Spleen (tissue), 11 donors: ENCODE results near the gene CCDC177. TPM values are rescaled to one million over a fixed set of nuclear protein-coding genes. Genes with fewer than 3 reads are reported as not detected.

Experiments
- DNase-seq: peaks from one replicate; pipeline ENCODE4 v3.0.0-alpha.2; 2020
- H3K27ac ChIP-seq, 8 donors: fragments of 200-600 bp; sonication (generic) in 7 of 8; 1 replicate in 4 of 8; 2 replicates in 4 of 8; pipeline versions ENCODE4 v1.5.0 to v1.8.0; 2016 to 2021; ENCODE audit warnings: inconsistent platforms in 4 of 8, mild to moderate bottlenecking in 4 of 8, moderate library complexity in 1 of 8
- H3K27me3 ChIP-seq, 7 donors: fragments of 200-600 bp; sonication (generic) in 6 of 7; replicated peaks in 1 of 7; 1 replicate in 4 of 7; 2 replicates in 3 of 7; pipeline versions ENCODE4 v1.5.0 to v1.8.0; 2016 to 2021; ENCODE audit warnings: inconsistent platforms in 3 of 7, mild to moderate bottlenecking in 1 of 7
- H3K36me3 ChIP-seq, 6 donors: fragments of 200-600 bp; sonication (generic) in 5 of 6; 1 replicate in 4 of 6; 2 replicates in 2 of 6; pipeline versions ENCODE4 v1.5.0 to v1.8.0; 2016 to 2021; ENCODE audit warnings: inconsistent platforms in 2 of 6
- H3K4me1 ChIP-seq, 6 donors: fragments of 200-600 bp; sonication (generic) in 5 of 6; 1 replicate in 3 of 6; 2 replicates in 3 of 6; pipeline versions ENCODE4 v1.5.0 to v1.8.0; 2016 to 2021; ENCODE audit warnings: inconsistent platforms in 3 of 6
- H3K4me3 ChIP-seq, 8 donors: fragments of 200-600 bp; sonication (generic) in 7 of 8; 1 replicate in 4 of 8; 2 replicates in 4 of 8; pipeline versions ENCODE4 v1.5.0 to v1.8.0; 2016 to 2021; ENCODE audit warnings: inconsistent platforms in 4 of 8, mild to moderate bottlenecking in 4 of 8, moderate library complexity in 2 of 8
- H3K9me3 ChIP-seq, 8 donors: fragments of 200-600 bp; sonication (generic) in 7 of 8; 1 replicate in 4 of 8; 2 replicates in 4 of 8; pipeline versions ENCODE4 v1.5.0 to v1.8.0; 2016 to 2021; ENCODE audit warnings: inconsistent platforms in 4 of 8
- POLR2A ChIP-seq, 3 donors: fragments of 450-650 bp; IDR thresholded peaks; one replicate each; pipeline ENCODE4 v1.5.1; 2017; ENCODE audit warnings: antibody characterized with exemption in 3 of 3, mild to moderate bottlenecking in 1 of 3
- POLR2AphosphoS5 ChIP-seq, 3 donors: sonication (generic); formaldehyde crosslinking; IDR thresholded peaks; one replicate each; pipeline ENCODE4 v1.5.1; 2017; ENCODE audit warnings: antibody characterized with exemption in 3 of 3
- WGBS, 5 donors: extraction: QIAGEN DNeasy Blood & Tissue Kit in 3 of 5; methylation state at CpG; one replicate each; pipeline versions ENCODE4 v1.1.5 to v1.1.7; 2013 to 2018; 5-methylcytosine and 5-hydroxymethylcytosine counted together
- intact Hi-C: fragments of 100-400 bp; cut with DNase I; formaldehyde crosslinking; loops from one replicate; pipeline ENCODE4 v1.15.0; 2023; ENCODE audit warnings: low total_unique reads
- polyA plus RNA-seq, 3 donors: library from polyadenylated mRNA; stranded (reverse); fragments of 200-250 nt; gene quantifications; one replicate each; pipeline ENCODE4 v1.2.1, GENCODE V29; 2013
- total RNA-seq, 7 donors: library from RNA; depleted of rRNA in 3 of 7; stranded (reverse); fragments of >200 nt in 3 of 7; fragmentation: NEBNext Ultra II Directional in 4 of 7; extraction: Animal tissue kit (Norgen Biotek cat#: 25700) in 4 of 7; gene quantifications; one replicate each; pipeline versions ENCODE4 v1.1.0 to v1.2.1, GENCODE V29; 2016 to 2021
- TF ChIP-seq, protein P1 (sequence below), 11 experiments: fragments of 200-600 bp in 7 of 11; fragments of 450-650 bp in 4 of 11; sonication (generic) in 4 of 11; IDR thresholded peaks in 8 of 11; conservative IDR thresholded peaks in 3 of 11; 1 replicate in 7 of 11; 2 replicates in 4 of 11; pipeline versions ENCODE4 v1.4.0 to v1.8.0; 2016 to 2021; ENCODE audit warnings: antibody characterized with exemption in 11 of 11, inconsistent platforms in 4 of 11, mild to moderate bottlenecking in 1 of 11
- donor health status: healthy with polysubstance abuse.
- donor health status: DM: no; HTN: no; CAD: no; lungs with moderate emphysema.
- donor health status: DM: no; HTN: no; CAD: no.
- donor health status: Bipolar disorder and iron deficiency.
- donor health status: healthy.
- donor health status: DM: no; HTN: no; CAD: no.
- donor health status: DM: yes; HTN: yes; CAD: no.

Gene CCDC177
- total and polyA plus RNA-seq, 10 donors = not detected

DNA sequence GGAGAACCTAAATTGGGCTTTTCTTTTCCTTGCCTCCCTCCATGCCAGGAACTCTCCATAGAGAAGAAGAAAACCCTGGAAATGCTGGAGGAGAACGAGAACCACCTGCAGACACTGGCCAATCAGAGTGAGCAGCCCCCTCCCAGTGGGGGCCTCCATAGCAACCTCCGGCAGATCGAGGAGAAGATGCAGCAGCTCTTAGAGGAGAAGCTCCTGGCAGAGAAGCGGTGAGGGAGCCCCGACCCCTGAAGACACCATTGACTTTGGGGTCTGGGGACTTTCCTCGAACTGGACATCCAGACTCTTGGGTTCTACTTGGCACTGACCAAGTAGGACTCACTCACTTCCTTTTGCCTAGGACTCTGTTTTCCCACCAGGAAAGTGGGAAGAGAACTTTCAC lies 48.8 kb downstream of the CCDC177 start:
- no peak overlapping the region for H3K4me3 ChIP-seq
- no peaks in the 10 kb centered on the region for H3K36me3 ChIP-seq
- intact Hi-C loops = no loop called here
- H3K27me3 ChIP-seq = peaks cover 0 to 13% (median 0%) of the 10 kb centered on the region in 7 donors
- H3K9me3 ChIP-seq = no peaks in the 10 kb centered on the region
- 75 to 87% (median 79%) methylated on average over 6 of the region's 6 CpGs for WGBS, 5 donors
- DNase-seq = no peak
- no peaks in the 10 kb centered on the region for H3K4me1 ChIP-seq
- no peak overlapping the region for H3K27ac ChIP-seq
- TF ChIP-seq POLR2A (IDR thresholded peaks at IDR 0.05) (no peak), POLR2AphosphoS5 (IDR thresholded peaks at IDR 0.05) (no peak)
- TF ChIP-seq, protein P1, sequence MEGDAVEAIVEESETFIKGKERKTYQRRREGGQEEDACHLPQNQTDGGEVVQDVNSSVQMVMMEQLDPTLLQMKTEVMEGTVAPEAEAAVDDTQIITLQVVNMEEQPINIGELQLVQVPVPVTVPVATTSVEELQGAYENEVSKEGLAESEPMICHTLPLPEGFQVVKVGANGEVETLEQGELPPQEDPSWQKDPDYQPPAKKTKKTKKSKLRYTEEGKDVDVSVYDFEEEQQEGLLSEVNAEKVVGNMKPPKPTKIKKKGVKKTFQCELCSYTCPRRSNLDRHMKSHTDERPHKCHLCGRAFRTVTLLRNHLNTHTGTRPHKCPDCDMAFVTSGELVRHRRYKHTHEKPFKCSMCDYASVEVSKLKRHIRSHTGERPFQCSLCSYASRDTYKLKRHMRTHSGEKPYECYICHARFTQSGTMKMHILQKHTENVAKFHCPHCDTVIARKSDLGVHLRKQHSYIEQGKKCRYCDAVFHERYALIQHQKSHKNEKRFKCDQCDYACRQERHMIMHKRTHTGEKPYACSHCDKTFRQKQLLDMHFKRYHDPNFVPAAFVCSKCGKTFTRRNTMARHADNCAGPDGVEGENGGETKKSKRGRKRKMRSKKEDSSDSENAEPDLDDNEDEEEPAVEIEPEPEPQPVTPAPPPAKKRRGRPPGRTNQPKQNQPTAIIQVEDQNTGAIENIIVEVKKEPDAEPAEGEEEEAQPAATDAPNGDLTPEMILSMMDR (IDR thresholded peaks at IDR 0.05 in 8 of 11, conservative IDR thresholded peaks at IDR 0.05 in 3 of 11) = no peak

DNA sequence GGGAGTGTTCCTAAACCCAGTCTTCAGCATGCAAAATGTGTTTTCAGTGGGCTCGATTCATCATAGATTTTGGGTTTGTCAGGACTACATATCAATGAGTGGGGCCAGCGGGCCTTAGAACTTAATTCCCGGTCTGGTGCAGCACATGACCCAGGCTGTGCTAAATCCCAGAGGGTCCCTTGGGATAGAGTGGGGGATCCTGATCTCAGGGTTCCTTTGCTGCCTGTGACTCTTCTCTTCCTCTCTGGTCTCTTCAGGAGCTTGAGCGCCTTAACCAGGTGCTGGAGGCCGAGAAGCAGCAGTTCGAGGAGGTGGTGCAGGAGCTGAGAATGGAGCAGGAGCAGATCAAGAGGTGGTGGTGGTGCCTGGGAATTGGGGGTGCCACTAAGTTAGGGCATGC lies 52.6 kb downstream of the CCDC177 start:
- intact Hi-C loops = no loop called here
- Histone ChIP-seq H3K36me3 (no peaks in the 10 kb centered on the region), H3K27ac (no peak overlapping the region), H3K4me1 (no peaks in the 10 kb centered on the region), H3K27me3 (peaks cover 0 to 20% (median 0%) of the 10 kb centered on the region in 7 donors), H3K9me3 (no peaks in the 10 kb centered on the region), H3K4me3 (no peak overlapping the region)
- 87 to 96% (median 94%) methylated on average over 6 of the region's 6 CpGs for WGBS, 5 donors
- TF ChIP-seq POLR2A (IDR thresholded peaks at IDR 0.05) (no peak), POLR2AphosphoS5 (IDR thresholded peaks at IDR 0.05) (no peak)
- TF ChIP-seq, protein P1 (IDR thresholded peaks at IDR 0.05 in 8 of 11, conservative IDR thresholded peaks at IDR 0.05 in 3 of 11) = no peak
- DNase-seq = no peak

Other genes starting within 250 kb of the CCDC177 start
- gene ERH, start 176.6 kb downstream of the CCDC177 start, total RNA-seq = 100 to 1,000 TPM in 4 of 7 donors, 10 to 100 TPM in 3; 53.5 to 133 (median 117) TPM
- 100 to 1,000 TPM; 123 to 182 (median 174) TPM for gene ERH, start 176.6 kb downstream of the CCDC177 start, polyA plus RNA-seq
- gene SLC39A9, start 176.2 kb downstream of the CCDC177 start, total RNA-seq = 10 to 100 TPM; 36.4 to 55.8 (median 46.5) TPM
- gene SLC39A9, start 176.2 kb downstream of the CCDC177 start, polyA plus RNA-seq = 10 to 100 TPM; 11.8 to 14.2 (median 12.3) TPM
- under 1 TPM in 6 of 7 donors, not detected in 1; 0.07 to 0.46 (median 0.22) TPM for gene PLEKHD1, start 90.1 kb downstream of the CCDC177 start, total RNA-seq
- gene PLEKHD1, start 90.1 kb downstream of the CCDC177 start, polyA plus RNA-seq = under 1 TPM; 0.06 to 0.17 (median 0.09) TPM
- gene SUSD6, start 36.7 kb upstream of the CCDC177 start, total RNA-seq = 100 to 1,000 TPM in 3 of 7 donors, 10 to 100 TPM in 4; 76.1 to 120 (median 96.1) TPM
- gene SUSD6, start 36.7 kb upstream of the CCDC177 start, polyA plus RNA-seq = 10 to 100 TPM; 10.7 to 20.4 (median 11.3) TPM
- gene SRSF5, start 192.3 kb upstream of the CCDC177 start, total RNA-seq = 100 to 1,000 TPM; 416 to 612 (median 512) TPM
- 100 to 1,000 TPM; 366 to 491 (median 381) TPM for gene SRSF5, start 192.3 kb upstream of the CCDC177 start, polyA plus RNA-seq
- not detected for gene SLC10A1, start 222.4 kb upstream of the CCDC177 start, total RNA-seq
- gene SLC10A1, start 222.4 kb upstream of the CCDC177 start, polyA plus RNA-seq = not detected